Endothelial cell of umbilical vein (primary cell): ENCODE data around the gene DNAH6. TPM values are rescaled to one million over a fixed set of nuclear protein-coding genes. Genes with fewer than 3 reads are reported as not detected.

Experiments used
- BruUV-seq: library from RNA; stranded (reverse); fragments of 400-500 nt; replicated peaks from 2 replicates; lab custom pipeline; 2021; lab: Mats Ljungman, UMichigan
- CTCF ChIA-PET: fragments of 300-600, 350-600 bp; sonication (Branson Sonifier 250); formaldehyde crosslinking; loops from one replicate; lab custom pipeline; 2021; ENCODE audit warnings: antibody characterized with exemption, inconsistent platforms; lab: Charles Lee
- POLR2A ChIA-PET: fragments of 300-600, 350-600 bp; sonication (Branson Sonifier 250); formaldehyde crosslinking; loops from one replicate; lab custom pipeline; 2021; ENCODE audit warnings: antibody characterized with exemption, inconsistent platforms; lab: Charles Lee
- DNase-seq: peaks from one replicate; pipeline ENCODE4 v3.0.0-alpha.2; 2011; ENCODE audit warnings: low read depth, low spot score
- FAIRE-seq: peaks from 2 replicates; lab custom pipeline; 2011; peaks lifted over from hg19 to GRCh38; lab: Jason Lieb, UNC
- H2AFZ ChIP-seq: 2 replicates; pipeline ENCODE4 v1.6.0; 2012; ENCODE audit warnings: low read depth, low read length, control low read depth, inconsistent platforms
- H3K27ac ChIP-seq: 2 replicates; pipeline ENCODE4 v1.5.1; 2011; ENCODE audit warnings: low read depth, mild to moderate bottlenecking, control low read depth, low read length, moderate library complexity; ENCODE audit not compliant: insufficient read depth
- H3K27me3 ChIP-seq, 2 experiments: 2 replicates each; pipeline versions ENCODE4 v1.6.0 to v1.6.1; 2011; ENCODE audit warnings: low read length in 2 of 2, mixed read lengths in 1 of 2; ENCODE audit not compliant: control insufficient read depth in 2 of 2, insufficient read depth in 2 of 2
- H3K36me3 ChIP-seq, 2 experiments: 2 replicates in 1 of 2; 3 replicates in 1 of 2; pipeline ENCODE4 v1.5.1; 2011; ENCODE audit warnings: low read length in 2 of 2, mild to moderate bottlenecking in 1 of 2, moderate library complexity in 1 of 2; ENCODE audit not compliant: control insufficient read depth in 2 of 2, insufficient read depth in 2 of 2; ENCODE audit errors: extremely low read depth in 1 of 2
- H3K4me1 ChIP-seq: 3 replicates; pipeline ENCODE4 v1.5.1; 2011; ENCODE audit warnings: mild to moderate bottlenecking, low read length; ENCODE audit not compliant: control insufficient read depth, insufficient read depth; ENCODE audit errors: extremely low read depth
- H3K4me2 ChIP-seq: 2 replicates; pipeline ENCODE4 v1.6.1; 2011; ENCODE audit warnings: low read length, control low read depth, mixed read lengths; ENCODE audit not compliant: insufficient read depth
- H3K4me3 ChIP-seq, 3 experiments: fragments of 200-600 bp in 1 of 3; sonication (generic), shearing (Covaris generic) in 1 of 3; replicated peaks in 1 of 3; 2 replicates each; pipeline ENCODE4 v1.5.1; 2011 to 2016; ENCODE audit warnings: control low read depth in 3 of 3, low read length in 3 of 3, mild to moderate bottlenecking in 2 of 3, inconsistent platforms in 1 of 3, low read depth in 1 of 3, moderate library complexity in 1 of 3; ENCODE audit not compliant: insufficient read depth in 1 of 3
- H3K79me2 ChIP-seq: 2 replicates; pipeline ENCODE4 v1.6.0; 2012; ENCODE audit warnings: low read length, inconsistent platforms; ENCODE audit not compliant: control insufficient read depth, insufficient read depth
- H3K9ac ChIP-seq: replicated peaks from 2 replicates; pipeline ENCODE3; 2011; ENCODE audit warnings: low read length, control low read depth; ENCODE audit not compliant: insufficient read depth; ENCODE audit errors: extremely low read depth
- H3K9me1 ChIP-seq: replicated peaks from 3 replicates; pipeline ENCODE4 v1.6.0; 2011; ENCODE audit warnings: mild to moderate bottlenecking, low read length; ENCODE audit not compliant: control insufficient read depth, insufficient read depth; ENCODE audit errors: extremely low read depth
- H3K9me3 ChIP-seq: replicated peaks from 2 replicates; pipeline ENCODE4 v1.5.1; 2012; ENCODE audit warnings: low read length, inconsistent platforms; ENCODE audit not compliant: control insufficient read depth, insufficient read depth
- H4K20me1 ChIP-seq: replicated peaks from 2 replicates; pipeline ENCODE3; 2011; ENCODE audit warnings: mild to moderate bottlenecking, low read length; ENCODE audit not compliant: control insufficient read depth, insufficient read depth; ENCODE audit errors: extremely low read depth
- EZH2 ChIP-seq: IDR thresholded peaks from 2 replicates; pipeline ENCODE4 v1.6.1; 2012; ENCODE audit warnings: borderline replicate concordance, low read depth, mild to moderate bottlenecking, moderate library complexity, low read length, inconsistent platforms; ENCODE audit not compliant: severe bottlenecking
- FOS ChIP-seq: IDR thresholded peaks from 2 replicates; pipeline ENCODE4 v1.6.1; 2011; ENCODE audit warnings: mild to moderate bottlenecking, low read length, moderate library complexity, borderline replicate concordance; ENCODE audit not compliant: insufficient read depth
- GATA2 ChIP-seq: IDR thresholded peaks from 2 replicates; pipeline ENCODE4 v1.7.0; 2011; ENCODE audit warnings: low read depth, mild to moderate bottlenecking, moderate library complexity, mixed read lengths, low read length; ENCODE audit not compliant: insufficient read length, insufficient read depth
- JUN ChIP-seq: IDR thresholded peaks from 2 replicates; pipeline ENCODE4 v1.6.1; 2011; ENCODE audit warnings: borderline replicate concordance, low read depth; ENCODE audit not compliant: insufficient read length, insufficient read depth
- MYC ChIP-seq: IDR thresholded peaks from one replicate; pipeline ENCODE4 v1.6.1; 2011; ENCODE audit warnings: mild to moderate bottlenecking, low read depth, low read length
- POLR2A ChIP-seq: IDR thresholded peaks from 2 replicates; pipeline ENCODE4 v1.6.1; 2012; ENCODE audit warnings: low read depth, mild to moderate bottlenecking, control low read depth, low read length
- POLR2AphosphoS5 ChIP-seq: IDR thresholded peaks from 2 replicates; pipeline ENCODE4 v1.6.1; 2012; ENCODE audit warnings: low read depth, mild to moderate bottlenecking, control low read depth, low read length, moderate library complexity; ENCODE audit not compliant: insufficient read depth
- dilution Hi-C: fragments of 300-500 bp; cut with MboI; formaldehyde crosslinking; loops from one replicate; pipeline ENCODE4 v1.15.0; 2019; ENCODE audit warnings: low sequenced_read_pairs; ENCODE audit not compliant: extremely low pct_ligation_motif_present
- intact Hi-C: fragments of 100-400 bp; cut with micrococcal nuclease; formaldehyde crosslinking; loops from one replicate; pipeline ENCODE4 v1.10.0; 2022
- polyA plus RNA-seq, 4 experiments: library from polyadenylated mRNA; depleted of rRNA in 3 of 4; stranded (reverse) in 3 of 4; unstranded in 1 of 4; fragments of >200 nt; gene quantifications; 2 replicates each; pipeline versions ENCODE4 v1.2.1 to v1.2.3, GENCODE V29; 2011 to 2012; ENCODE audit warnings: missing spikeins in 1 of 4
- total RNA-seq: library from RNA; stranded (reverse); gene quantifications from 2 replicates; pipeline ENCODE4 v1.2.3, GENCODE V29; 2021
- TF ChIP-seq, protein P1 (sequence below), 2 donors: IDR thresholded peaks; 1 replicate in 1 of 2; 2 replicates in 1 of 2; pipeline ENCODE4 v1.5.1; 2011; ENCODE audit warnings: low read length in 2 of 2, mild to moderate bottlenecking in 2 of 2, moderate library complexity in 2 of 2, control low read depth in 1 of 2, inconsistent platforms in 1 of 2, low read depth in 1 of 2; ENCODE audit not compliant: insufficient read depth in 1 of 2; ENCODE audit errors: extremely low read depth in 1 of 2
- TF ChIP-seq, protein P2 (sequence below): IDR thresholded peaks from 2 replicates; pipeline ENCODE4 v1.6.1; 2011; ENCODE audit not compliant: insufficient read depth, insufficient read length

The DNAH6 gene
- total and polyA plus RNA-seq, 2 donors (not counting 3 experiments of a cell fraction or from before 2014, with no cell fraction given), result 0.24 TPM; not detected in 1

DNA sequence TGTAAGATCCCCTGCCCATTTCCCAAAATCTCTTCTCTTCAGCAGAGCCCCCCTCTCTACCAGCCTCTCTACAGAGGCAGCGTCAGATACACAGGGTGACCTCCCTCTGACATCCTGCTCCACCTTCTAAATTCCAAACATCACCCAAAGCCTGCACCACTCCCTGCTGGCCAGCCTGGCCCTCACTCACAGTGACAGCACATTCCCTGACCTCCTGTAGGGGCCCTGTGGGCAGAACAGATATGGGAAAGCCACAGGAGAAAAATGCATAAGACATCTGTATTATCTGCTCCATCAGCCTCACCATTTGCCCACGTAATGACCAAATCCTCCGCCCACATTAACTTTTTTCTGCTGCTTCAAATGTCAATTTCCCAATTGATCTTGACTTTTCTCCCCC, 324.0 kb downstream of the DNAH6 start:
- intact Hi-C loops, result no loop called here
- H3K79me2 ChIP-seq, result no peaks in the 10 kb centered on the region
- no peaks in the 10 kb centered on the region for H3K27me3 ChIP-seq
- ChIA-PET CTCF (interaction anchor here (1.3 kb wide), 1 partner anchor 11 kb away, joined by 4 read pairs; no protein-coding TSS in a partner anchor), POLR2A (no interaction called here)
- H3K36me3 ChIP-seq, result no peaks in the 10 kb centered on the region
- no peak for DNase-seq
- H4K20me1 ChIP-seq, result no peaks in the 10 kb centered on the region
- no peak overlapping the region for H3K4me3 ChIP-seq
- no peak overlapping the region for H2AFZ ChIP-seq
- dilution Hi-C loops, result no loop called here
- no peaks in the 10 kb centered on the region for H3K9me1 ChIP-seq
- H3K4me2 ChIP-seq, result no peak overlapping the region
- FAIRE-seq, result no peak
- H3K9ac ChIP-seq, result no peak overlapping the region
- TF ChIP-seq GATA2 (no peak), POLR2A (no peak), POLR2AphosphoS5 (no peak), JUN (no peak), MYC (no peak), EZH2 (no peak), FOS (no peak)
- TF ChIP-seq, protein P1, sequence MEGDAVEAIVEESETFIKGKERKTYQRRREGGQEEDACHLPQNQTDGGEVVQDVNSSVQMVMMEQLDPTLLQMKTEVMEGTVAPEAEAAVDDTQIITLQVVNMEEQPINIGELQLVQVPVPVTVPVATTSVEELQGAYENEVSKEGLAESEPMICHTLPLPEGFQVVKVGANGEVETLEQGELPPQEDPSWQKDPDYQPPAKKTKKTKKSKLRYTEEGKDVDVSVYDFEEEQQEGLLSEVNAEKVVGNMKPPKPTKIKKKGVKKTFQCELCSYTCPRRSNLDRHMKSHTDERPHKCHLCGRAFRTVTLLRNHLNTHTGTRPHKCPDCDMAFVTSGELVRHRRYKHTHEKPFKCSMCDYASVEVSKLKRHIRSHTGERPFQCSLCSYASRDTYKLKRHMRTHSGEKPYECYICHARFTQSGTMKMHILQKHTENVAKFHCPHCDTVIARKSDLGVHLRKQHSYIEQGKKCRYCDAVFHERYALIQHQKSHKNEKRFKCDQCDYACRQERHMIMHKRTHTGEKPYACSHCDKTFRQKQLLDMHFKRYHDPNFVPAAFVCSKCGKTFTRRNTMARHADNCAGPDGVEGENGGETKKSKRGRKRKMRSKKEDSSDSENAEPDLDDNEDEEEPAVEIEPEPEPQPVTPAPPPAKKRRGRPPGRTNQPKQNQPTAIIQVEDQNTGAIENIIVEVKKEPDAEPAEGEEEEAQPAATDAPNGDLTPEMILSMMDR (IDR thresholded peaks at IDR 0.05; ENCODE audit: extremely low read depth in 1 of 2, insufficient read depth in 1 of 2, low read depth in 1 of 2, low read length in 2 of 2), result no peak
- TF ChIP-seq, protein P2, sequence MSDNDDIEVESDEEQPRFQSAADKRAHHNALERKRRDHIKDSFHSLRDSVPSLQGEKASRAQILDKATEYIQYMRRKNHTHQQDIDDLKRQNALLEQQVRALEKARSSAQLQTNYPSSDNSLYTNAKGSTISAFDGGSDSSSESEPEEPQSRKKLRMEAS, result no peak
- no peaks in the 10 kb centered on the region for H3K9me3 ChIP-seq
- no TSS peak for BruUV-seq
- H3K4me1 ChIP-seq, result no peaks in the 10 kb centered on the region
- H3K27ac ChIP-seq, result no peak overlapping the region
